ENCODE data around the gene SYNE3. TPM values are rescaled to one million over a fixed set of nuclear protein-coding genes. Genes with fewer than 3 reads are reported as not detected.

Gene SYNE3
- total and polyA plus RNA-seq, 2 of the 8 experiments (the other 6 are each of a cell fraction or from before 2014, with no cell fraction given), result under 0.01 TPM; not detected in 1

DNA sequence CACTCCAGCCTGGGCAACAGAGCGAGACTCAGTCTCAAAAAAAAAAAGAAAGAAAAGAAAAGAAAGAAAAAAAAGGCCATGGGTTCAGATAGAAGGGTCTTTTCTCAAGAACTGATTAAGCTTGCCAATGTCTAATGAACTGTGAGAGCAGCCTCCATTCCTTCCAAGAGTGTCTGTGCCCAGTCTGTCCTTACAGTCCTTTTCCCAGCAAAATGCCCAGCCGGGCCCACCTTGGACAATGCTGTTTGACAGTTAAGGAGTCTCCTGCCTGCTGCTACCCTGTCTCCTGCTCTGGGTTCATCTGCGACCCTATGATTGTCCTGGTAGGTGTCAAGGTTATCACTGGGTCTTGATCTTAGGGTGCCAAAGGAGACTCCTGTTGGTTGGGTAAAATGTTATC, 21.4 kb downstream of the SYNE3 start:
- H2BK12ac ChIP-seq (ENCODE audit: low read depth, low read length), result no peak overlapping the region
- WGBS, 2 experiments (ENCODE audit: extremely low coverage in 1 of 2, insufficient coverage in 1 of 2, insufficient read length in 1 of 2, insufficient replicate concordance in 2 of 2, low coverage in 1 of 2, low lambda C conversion rate in 2 of 2, missing lambda C conversion rate in 1 of 2), result 92% methylated on average over 3 of the region's 3 CpGs; no CpG with 5 or more reads in 1 of the 2 experiments
- no peak overlapping the region for H3K14ac ChIP-seq (ENCODE audit: insufficient read length)
- H3K36me3 ChIP-seq (ENCODE audit: control insufficient read depth in 2 of 4, insufficient read depth in 4 of 4, low read length in 3 of 4), result no peaks in the 10 kb centered on the region
- no peaks in the 10 kb centered on the region for H3K4me1 ChIP-seq (replicated peaks in 1 of 4; ENCODE audit: control insufficient read depth in 3 of 4, insufficient read depth in 4 of 4, low read length in 3 of 4)
- no peak overlapping the region for H2BK120ac ChIP-seq (replicated peaks; ENCODE audit: low read depth, low read length)
- no peak overlapping the region for H3K4ac ChIP-seq (replicated peaks; ENCODE audit: insufficient read length, low read depth, low read length)
- no peak overlapping the region for H3K9ac ChIP-seq (replicated peaks in 1 of 4; ENCODE audit: extremely low read depth in 1 of 4, low read depth in 3 of 4, low read length in 3 of 4)
- no peak overlapping the region for H3K56ac ChIP-seq (replicated peaks; ENCODE audit: insufficient read length, low read depth, low read length)
- no peak for TF ChIP-seq HDAC6 (IDR thresholded peaks at IDR 0.05; ENCODE audit: low read depth, low read length)
- TF ChIP-seq KDM1A (IDR thresholded peaks at IDR 0.05; ENCODE audit: borderline replicate concordance, low read length), result no peak
- no peak for TF ChIP-seq CHD2 (IDR thresholded peaks at IDR 0.05; ENCODE audit: low read length)
- no peak for TF ChIP-seq RXRA (IDR thresholded peaks at IDR 0.05; ENCODE audit: insufficient read depth, low read depth, low read length)
- no peak for TF ChIP-seq POLR2A (IDR thresholded peaks at IDR 0.05; ENCODE audit: control extremely low read depth in 1 of 2, low read depth in 2 of 2, low read length in 2 of 2)
- no peak for TF ChIP-seq KDM4A (IDR thresholded peaks at IDR 0.05; ENCODE audit: low read depth, low read length, severe bottlenecking)
- TF ChIP-seq BACH1 (IDR thresholded peaks at IDR 0.05; ENCODE audit: low read length), result no peak
- TF ChIP-seq EP300 (IDR thresholded peaks at IDR 0.05; ENCODE audit: borderline replicate concordance in 1 of 2, low read depth in 2 of 2, low read length in 2 of 2), result no peak
- TF ChIP-seq RNF2 (IDR thresholded peaks at IDR 0.05; ENCODE audit: borderline replicate concordance, low read depth, low read length, missing control alignments, poor library complexity, severe bottlenecking), result no peak
- TF ChIP-seq CBX5 (IDR thresholded peaks at IDR 0.05; ENCODE audit: low read depth, low read length), result no peak
- no peak for TF ChIP-seq POLR2AphosphoS5 (IDR thresholded peaks at IDR 0.05; ENCODE audit: low read depth, low read length)
- no peak overlapping the region for H3K27ac ChIP-seq (ENCODE audit: low read depth, low read length)
- H4K8ac ChIP-seq (ENCODE audit: extremely low read depth, insufficient read depth, low read length), result no peak overlapping the region
- no peak overlapping the region for H3K4me3 ChIP-seq (ENCODE audit: extremely low read depth in 1 of 4, insufficient read depth in 2 of 4, low read depth in 3 of 4, low read length in 4 of 4)
- no peak overlapping the region for H2AK5ac ChIP-seq (ENCODE audit: low read depth, low read length)
- FAIRE-seq, result no peak
- no peak overlapping the region for H4K5ac ChIP-seq (ENCODE audit: insufficient read length, low read depth, low read length)
- no peak overlapping the region for H4K91ac ChIP-seq (replicated peaks; ENCODE audit: insufficient read length, low read length)
- H3K18ac ChIP-seq (ENCODE audit: extremely low read depth, low read length), result no peak overlapping the region
- CTCF ChIA-PET (ENCODE audit: partially characterized antibody), result interaction anchor here (0.8 to 2.9 kb wide), 2 partner anchors 35 to 42 kb away, joined by 5 to 7 read pairs; no protein-coding TSS in a partner anchor
- peaks cover 0 to 3% of the 10 kb centered on the region in 2 experiments for H4K20me1 ChIP-seq (replicated peaks in 1 of 2; ENCODE audit: control insufficient read depth in 1 of 2, insufficient read depth in 2 of 2, low read length in 2 of 2)
- no peaks in the 10 kb centered on the region for H3K9me3 ChIP-seq (ENCODE audit: insufficient read depth in 2 of 2, low read depth in 1 of 2, low read length in 1 of 2)
- no peaks in the 10 kb centered on the region for H3K23me2 ChIP-seq (ENCODE audit: low read depth, low read length)
- H3K79me1 ChIP-seq (ENCODE audit: low read depth, low read length), result no peaks in the 10 kb centered on the region
- no peak for DNase-seq (ENCODE audit: low read depth in 1 of 2, low spot score in 2 of 2)
- no peak overlapping the region for H2AFZ ChIP-seq (ENCODE audit: low read length)
- H3K27me3 ChIP-seq (replicated peaks in 1 of 4; ENCODE audit: control insufficient read depth in 3 of 4, extremely low read depth in 1 of 4, insufficient read depth in 3 of 4, low read length in 3 of 4), result no peaks in the 10 kb centered on the region
- H2BK5ac ChIP-seq (ENCODE audit: low read depth, low read length), result no peak overlapping the region
- H3K4me2 ChIP-seq (ENCODE audit: insufficient read depth in 1 of 2, low read depth in 2 of 2, low read length in 2 of 2), result no peak overlapping the region
- H2BK20ac ChIP-seq (ENCODE audit: low read length), result no peak overlapping the region
- no peak overlapping the region for H3K23ac ChIP-seq (ENCODE audit: insufficient read length)
- no peak overlapping the region for H2BK15ac ChIP-seq (ENCODE audit: low read length)
- POLR2A ChIA-PET (ENCODE audit: partially characterized antibody), result no interaction called here
- no peaks in the 10 kb centered on the region for H3K79me2 ChIP-seq (ENCODE audit: control insufficient read depth in 1 of 2, insufficient read depth in 2 of 2, low read length in 2 of 2)

All from H1 (cell line).